NCI-H774 (cell line): ENCODE results near the gene MEX3A.
"Not testable (repeated sequence)": the region's sequence is repeated elsewhere in the genome, so short reads cannot be mapped to it uniquely, and the experiment has no call there.

Experiments
- DNase-seq: peaks from one replicate; lab custom pipeline; 2025; lab: John Stamatoyannopoulos, UW

MEX3A gene

GRCh38 chr1:156078728-156079127 lies 3.5 kb downstream of the MEX3A start:
- no peak for DNase-seq

GRCh38 chr1:156077430-156077760 lies 4.9 kb downstream of the MEX3A start:
- no peak for DNase-seq

GRCh38 chr1:156076609-156077429 lies 5.4 kb downstream of the MEX3A start:
- DNase-seq: no peak

- no peak for DNase-seq
These were observed 6.5 kb downstream of the MEX3A start for GRCh38 chr1:156075775-156076204.

GRCh38 chr1:156075162-156075561 lies 7.1 kb downstream of the MEX3A start:
- DNase-seq: no peak

GRCh38 chr1:156074661-156075060 lies 7.6 kb downstream of the MEX3A start:
- DNase-seq: no peak

GRCh38 chr1:156073740-156074139 lies 8.5 kb downstream of the MEX3A start:
- no peak for DNase-seq

- DNase-seq: no peak
These were observed 9.1 kb downstream of the MEX3A start for GRCh38 chr1:156073110-156073687.

- DNase-seq: no peak
These were observed 10.0 kb downstream of the MEX3A start for GRCh38 chr1:156072251-156072650.

- not testable (repeated sequence) for DNase-seq
These were observed 10.9 kb downstream of the MEX3A start for GRCh38 chr1:156071332-156071816.

- no peak for DNase-seq
These were observed 11.7 kb downstream of the MEX3A start for GRCh38 chr1:156070548-156070947.

GRCh38 chr1:156069490-156070455 lies 12.5 kb downstream of the MEX3A start:
- no peak for DNase-seq

GRCh38 chr1:156067262-156067661 lies 15.0 kb downstream of the MEX3A start:
- DNase-seq: no peak

GRCh38 chr1:156065871-156066270 lies 16.4 kb downstream of the MEX3A start:
- no peak for DNase-seq

GRCh38 chr1:156065212-156065611 lies 17.1 kb downstream of the MEX3A start:
- DNase-seq: no peak

GRCh38 chr1:156064615-156065014 lies 17.6 kb downstream of the MEX3A start:
- DNase-seq: no peak

- DNase-seq: no peak
These were observed 18.3 kb downstream of the MEX3A start for GRCh38 chr1:156063997-156064285.

GRCh38 chr1:156062189-156062588 lies 20.1 kb downstream of the MEX3A start:
- no peak for DNase-seq

- peak; percentile 87 for DNase-seq
These were observed 21.2 kb downstream of the MEX3A start, which contains the start of gene RAB25 for GRCh38 chr1:156060937-156061636. TSS of gene RAB25 (plus strand) at chr1:156061160. CDS start at chr1:156061401, 241 bp downstream.

GRCh38 chr1:156056326-156056849 lies 25.9 kb downstream of the MEX3A start:
- no peak for DNase-seq

- no peak for DNase-seq
These were observed 26.8 kb downstream of the MEX3A start for GRCh38 chr1:156055281-156056048.
